Neural crest cell (in vitro differentiated cells): Measurements from ENCODE around the gene SLC4A2. TPM values are rescaled to one million over a fixed set of nuclear protein-coding genes. Genes with fewer than 3 reads are reported as not detected.
A peak's percentile ranks its signal among the peaks of the same experiment; 100 is the strongest.

Experiments
- DNase-seq: peaks from one replicate; pipeline ENCODE4 v3.0.0; 2021; ENCODE audit warnings: low read depth, mixed read lengths, low spot score
- H3K27ac Mint-ChIP-seq: one replicate; pipeline ENCODE4 v1.8.0; 2021; ENCODE audit warnings: mild to moderate bottlenecking, mixed read lengths; ENCODE audit not compliant: unreplicated experiment
- H3K27me3 Mint-ChIP-seq: 2 replicates; pipeline ENCODE4 v1.8.0; 2021; ENCODE audit warnings: low read depth, mild to moderate bottlenecking, mixed read lengths
- H3K36me3 Mint-ChIP-seq: 2 replicates; pipeline ENCODE4 v1.8.0; 2021; ENCODE audit warnings: low read depth, mild to moderate bottlenecking, mixed read lengths
- H3K4me1 Mint-ChIP-seq: 2 replicates; pipeline ENCODE4 v1.8.0; 2021; ENCODE audit warnings: mixed read lengths
- H3K4me3 Mint-ChIP-seq: one replicate; pipeline ENCODE4 v1.8.0; 2021; ENCODE audit warnings: mild to moderate bottlenecking, mixed read lengths
- H3K9me3 Mint-ChIP-seq: 2 replicates; pipeline ENCODE4 v1.8.0; 2021; ENCODE audit warnings: mixed read lengths
- total RNA-seq: library from RNA; stranded (reverse); gene quantifications from 2 replicates; pipeline ENCODE4 v1.2.1, GENCODE V29; 2021
- TF ChIP-seq, protein P1 (sequence below): fragments of 200-600 bp; sonication (generic); conservative IDR thresholded peaks from 2 replicates; pipeline ENCODE4 v1.5.0; 2021; ENCODE audit warnings: antibody characterized with exemption, mild to moderate bottlenecking

SLC4A2 gene
- total RNA-seq, 1 donor from 2014 or later, result 139 TPM

DNA sequence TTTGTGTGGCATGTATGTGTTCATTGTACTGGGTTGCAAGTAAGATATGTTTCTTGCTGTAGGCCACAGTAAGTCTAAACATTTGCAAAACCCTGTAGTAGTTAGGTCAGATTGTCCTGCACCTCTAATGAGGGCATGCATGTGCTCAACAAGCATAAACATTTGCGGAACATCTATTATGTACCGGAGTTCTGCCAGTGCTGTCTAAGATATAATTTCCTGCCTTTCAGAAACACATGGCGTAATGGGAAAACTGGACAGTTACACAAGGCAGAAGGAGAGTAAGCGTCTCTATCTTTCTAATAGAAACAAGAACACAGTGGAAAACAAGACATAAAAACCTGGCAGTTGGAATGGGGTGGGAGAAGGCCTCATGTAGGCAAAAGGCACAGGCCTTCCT is 28.4 kb upstream of the SLC4A2 start:
- no peaks in the 10 kb centered on the region for H3K36me3 Mint-ChIP-seq
- H3K4me3 Mint-ChIP-seq, result peak overlapping the region; percentile 52
- peaks cover 16% of the 10 kb centered on the region for H3K4me1 Mint-ChIP-seq
- no peaks in the 10 kb centered on the region for H3K9me3 Mint-ChIP-seq
- no peak for DNase-seq
- TF ChIP-seq, protein P1, sequence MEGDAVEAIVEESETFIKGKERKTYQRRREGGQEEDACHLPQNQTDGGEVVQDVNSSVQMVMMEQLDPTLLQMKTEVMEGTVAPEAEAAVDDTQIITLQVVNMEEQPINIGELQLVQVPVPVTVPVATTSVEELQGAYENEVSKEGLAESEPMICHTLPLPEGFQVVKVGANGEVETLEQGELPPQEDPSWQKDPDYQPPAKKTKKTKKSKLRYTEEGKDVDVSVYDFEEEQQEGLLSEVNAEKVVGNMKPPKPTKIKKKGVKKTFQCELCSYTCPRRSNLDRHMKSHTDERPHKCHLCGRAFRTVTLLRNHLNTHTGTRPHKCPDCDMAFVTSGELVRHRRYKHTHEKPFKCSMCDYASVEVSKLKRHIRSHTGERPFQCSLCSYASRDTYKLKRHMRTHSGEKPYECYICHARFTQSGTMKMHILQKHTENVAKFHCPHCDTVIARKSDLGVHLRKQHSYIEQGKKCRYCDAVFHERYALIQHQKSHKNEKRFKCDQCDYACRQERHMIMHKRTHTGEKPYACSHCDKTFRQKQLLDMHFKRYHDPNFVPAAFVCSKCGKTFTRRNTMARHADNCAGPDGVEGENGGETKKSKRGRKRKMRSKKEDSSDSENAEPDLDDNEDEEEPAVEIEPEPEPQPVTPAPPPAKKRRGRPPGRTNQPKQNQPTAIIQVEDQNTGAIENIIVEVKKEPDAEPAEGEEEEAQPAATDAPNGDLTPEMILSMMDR, result no peak
- H3K27me3 Mint-ChIP-seq, result peaks cover 8% of the 10 kb centered on the region
- no peak overlapping the region for H3K27ac Mint-ChIP-seq

DNA sequence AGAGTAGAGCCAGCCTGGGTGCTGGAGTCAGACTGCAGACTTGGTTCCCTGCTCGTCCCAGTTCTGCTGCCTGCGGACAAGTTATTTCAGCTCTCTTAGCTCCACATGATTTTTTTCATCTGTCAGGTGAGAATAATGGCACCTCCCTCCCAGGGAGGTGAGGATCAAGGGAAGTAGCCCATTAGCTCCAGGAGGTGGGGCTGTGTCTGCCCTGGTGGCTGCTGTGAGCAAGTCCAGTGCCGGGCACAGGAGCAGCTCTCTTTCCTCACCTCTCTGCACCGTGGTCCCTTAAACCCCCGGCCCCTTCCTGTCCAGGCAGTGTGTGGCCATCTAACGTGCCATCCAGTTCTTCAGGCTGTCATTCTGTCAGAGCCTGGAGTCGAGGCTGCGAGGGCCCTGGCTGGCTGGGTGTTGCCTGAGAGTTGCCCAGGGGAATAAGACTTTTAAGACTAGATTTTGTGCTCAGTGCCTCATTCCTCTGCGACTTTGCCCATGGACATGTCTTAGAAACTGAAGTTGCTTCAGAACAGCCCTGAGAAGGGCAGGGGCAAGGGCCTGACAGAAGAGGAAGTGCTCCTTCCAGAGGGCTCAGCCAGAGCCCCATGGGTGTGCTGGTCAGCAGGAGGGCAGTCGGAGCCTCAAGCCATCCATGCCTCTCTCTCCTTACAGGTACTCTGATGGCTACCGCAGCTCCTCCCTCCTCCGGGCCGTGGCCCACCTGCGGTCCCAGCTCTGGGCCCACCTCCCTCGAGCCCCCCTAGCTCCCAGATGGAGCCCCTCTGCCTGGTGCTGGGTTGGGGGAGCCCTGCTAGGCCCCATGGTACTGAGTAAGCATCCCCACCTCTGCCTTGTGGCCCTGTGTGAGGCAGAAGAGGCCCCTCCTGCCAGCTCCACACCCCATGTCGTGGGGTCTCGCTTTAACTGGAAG is 26.2 kb upstream of the SLC4A2 start:
- Mint-ChIP-seq H3K27ac (no peak overlapping the region), H3K36me3 (no peaks in the 10 kb centered on the region), H3K27me3 (no peaks in the 10 kb centered on the region), H3K4me3 (no peak overlapping the region), H3K9me3 (no peaks in the 10 kb centered on the region), H3K4me1 (peaks cover 8% of the 10 kb centered on the region)
- TF ChIP-seq, protein P1, result no peak
- no peak for DNase-seq

DNA sequence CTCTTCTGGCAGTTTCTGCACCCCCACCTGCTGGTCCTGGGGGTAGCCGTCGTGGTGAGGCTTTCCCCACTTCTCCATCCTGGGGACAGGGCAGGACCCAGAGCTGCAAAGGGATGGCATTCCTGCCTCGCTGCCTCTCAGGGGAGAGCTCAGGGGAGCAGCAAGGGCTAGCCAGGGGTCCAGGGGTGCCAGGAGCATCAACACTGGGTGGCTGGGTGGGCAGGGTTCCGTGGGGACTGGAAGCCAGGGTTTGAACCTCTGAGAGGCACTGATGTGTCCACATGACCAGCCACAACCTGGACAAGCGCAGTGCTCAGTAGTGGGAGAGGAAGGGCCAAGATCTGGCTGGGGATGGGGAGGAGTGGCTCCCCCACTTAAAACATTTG is 25.5 kb upstream of the SLC4A2 start:
- no peak for DNase-seq
- Mint-ChIP-seq H3K27ac (no peak overlapping the region), H3K4me3 (no peak overlapping the region), H3K36me3 (no peaks in the 10 kb centered on the region), H3K9me3 (no peaks in the 10 kb centered on the region), H3K27me3 (no peaks in the 10 kb centered on the region), H3K4me1 (peaks cover 5% of the 10 kb centered on the region)
- TF ChIP-seq, protein P1, result no peak

DNA sequence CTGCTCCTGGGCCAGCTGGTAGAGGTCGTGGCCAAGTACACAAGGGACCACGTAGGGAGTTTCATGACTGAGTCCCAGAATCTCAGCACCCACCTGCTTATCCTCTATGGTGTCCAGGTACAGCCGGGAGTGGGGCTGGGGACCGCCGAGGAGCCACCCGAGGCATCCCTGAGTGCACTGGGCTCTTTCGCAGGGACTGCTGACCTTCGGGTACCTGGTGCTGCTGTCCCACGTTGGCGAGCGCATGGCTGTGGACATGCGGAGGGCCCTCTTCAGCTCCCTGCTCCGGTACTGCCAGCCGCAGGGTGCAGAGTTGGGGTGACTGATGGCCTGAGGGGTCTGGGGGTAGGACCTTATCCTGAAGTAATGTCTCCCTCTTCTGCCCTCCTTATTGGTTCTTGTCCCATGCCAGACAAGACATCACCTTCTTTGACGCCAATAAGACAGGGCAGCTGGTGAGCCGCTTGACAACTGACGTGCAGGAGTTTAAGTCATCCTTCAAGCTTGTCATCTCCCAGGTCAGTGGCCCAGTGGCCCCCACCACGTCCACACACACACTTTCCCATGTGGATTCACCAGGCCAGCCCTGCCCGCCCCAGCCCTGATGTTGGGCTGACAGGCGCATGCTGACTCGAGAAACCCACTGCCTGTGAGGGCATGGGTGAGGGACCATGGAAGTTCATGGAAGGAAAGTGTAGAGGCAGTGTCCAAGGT is 24.9 kb upstream of the SLC4A2 start:
- Mint-ChIP-seq H3K4me1 (no peaks in the 10 kb centered on the region), H3K36me3 (no peaks in the 10 kb centered on the region), H3K27me3 (no peaks in the 10 kb centered on the region), H3K27ac (no peak overlapping the region), H3K4me3 (no peak overlapping the region), H3K9me3 (no peaks in the 10 kb centered on the region)
- TF ChIP-seq, protein P1, result no peak
- no peak for DNase-seq

DNA sequence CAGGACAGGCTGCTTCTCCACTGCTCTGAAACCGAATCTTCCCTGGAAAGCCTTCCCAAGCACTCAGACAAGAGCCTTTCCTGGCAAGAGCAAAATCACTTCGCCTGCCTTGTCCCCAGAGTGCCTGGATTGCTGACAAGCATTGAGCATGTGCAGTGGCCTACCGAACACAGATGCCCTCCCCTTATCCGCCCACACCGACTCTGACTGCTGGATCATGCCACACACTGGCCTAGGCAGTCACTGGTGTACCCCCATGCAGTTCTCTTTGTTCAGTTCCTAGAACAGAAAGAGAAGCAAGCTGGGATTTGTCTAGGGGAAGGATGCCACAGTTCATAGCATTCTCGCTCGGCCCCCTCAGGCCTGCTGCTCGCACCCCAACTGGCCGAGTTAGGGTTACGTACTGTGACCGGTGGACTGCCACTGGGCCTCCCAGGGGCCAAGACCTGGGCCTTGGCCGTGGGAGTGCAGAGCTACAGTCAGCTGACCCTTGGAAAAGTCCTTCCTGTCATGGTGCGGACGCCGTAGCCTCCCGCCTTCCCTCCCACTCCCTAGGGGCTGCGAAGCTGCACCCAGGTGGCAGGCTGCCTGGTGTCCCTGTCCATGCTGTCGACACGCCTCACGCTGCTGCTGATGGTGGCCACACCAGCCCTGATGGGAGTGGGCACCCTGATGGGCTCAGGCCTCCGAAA is 24.2 kb upstream of the SLC4A2 start:
- Mint-ChIP-seq H3K27me3 (no peaks in the 10 kb centered on the region), H3K4me3 (no peak overlapping the region), H3K27ac (no peak overlapping the region), H3K9me3 (no peaks in the 10 kb centered on the region), H3K4me1 (no peaks in the 10 kb centered on the region), H3K36me3 (no peaks in the 10 kb centered on the region)
- no peak for DNase-seq
- TF ChIP-seq, protein P1, result no peak
